Osteoblast (primary cell): ENCODE data around the gene FSCB. TPM values are rescaled to one million over a fixed set of nuclear protein-coding genes. Genes with fewer than 3 reads are reported as not detected.

Source experiments
- DNase-seq: peaks from one replicate; pipeline ENCODE4 v3.0.0; 2011; ENCODE audit warnings: low spot score, mixed read lengths; ENCODE audit not compliant: insufficient read length; ENCODE audit errors: missing footprints
- H2AFZ ChIP-seq: 2 replicates; pipeline ENCODE4 v1.6.0; 2011; ENCODE audit warnings: mild to moderate bottlenecking, low read length
- H3K27ac ChIP-seq: 2 replicates; pipeline ENCODE4 v1.5.1; 2011; ENCODE audit warnings: mild to moderate bottlenecking, low read depth, low read length, moderate library complexity
- H3K27me3 ChIP-seq: 2 replicates; pipeline ENCODE4 v1.6.0; 2012; ENCODE audit warnings: mild to moderate bottlenecking, control low read depth, inconsistent platforms, low read length, moderate library complexity; ENCODE audit not compliant: insufficient read depth
- H3K36me3 ChIP-seq: 2 replicates; pipeline ENCODE4 v1.5.1; 2011; ENCODE audit warnings: mild to moderate bottlenecking, low read length, control low read depth, moderate library complexity; ENCODE audit not compliant: insufficient read depth
- H3K4me1 ChIP-seq: 2 replicates; pipeline ENCODE4 v1.5.1; 2011; ENCODE audit warnings: mild to moderate bottlenecking, low read length, control low read depth, moderate library complexity; ENCODE audit not compliant: insufficient read depth
- H3K4me2 ChIP-seq: 2 replicates; pipeline ENCODE4 v1.6.0; 2011; ENCODE audit warnings: mild to moderate bottlenecking, low read length; ENCODE audit not compliant: insufficient read depth
- H3K4me3 ChIP-seq: fragments of 200-600 bp; sonication (generic); 3 replicates; pipeline ENCODE4 v1.5.1; 2012; ENCODE audit warnings: mild to moderate bottlenecking, low read length, inconsistent platforms; ENCODE audit not compliant: insufficient read depth
- H3K79me2 ChIP-seq: 2 replicates; pipeline ENCODE4 v1.6.0; 2012; ENCODE audit warnings: mild to moderate bottlenecking, low read length, control low read depth, inconsistent platforms; ENCODE audit not compliant: insufficient read depth
- H3K9me3 ChIP-seq: 2 replicates; pipeline ENCODE4 v1.5.1; 2011; ENCODE audit warnings: low read depth, low read length, control low read depth
- H4K20me1 ChIP-seq: 2 replicates; pipeline ENCODE4 v1.6.0; 2012; ENCODE audit warnings: mild to moderate bottlenecking, low read length, control low read depth; ENCODE audit not compliant: insufficient read depth
- CTCF ChIP-seq: IDR thresholded peaks from 2 replicates; pipeline ENCODE4 v1.5.1; 2011; ENCODE audit warnings: mild to moderate bottlenecking, low read depth, low read length, moderate library complexity; ENCODE audit errors: extremely low read depth
- total RNA-seq: library from RNA; depleted of rRNA; stranded (reverse); fragments of >200 nt; gene quantifications from 2 replicates; pipeline ENCODE4 v1.2.3, GENCODE V29; 2012

FSCB gene
- total RNA-seq, 1 donor: not detected

GRCh38 chr14:44505588-44505987 lies 1.5 kb downstream of the FSCB start:
- no peak overlapping the region for H2AFZ ChIP-seq
- no peaks in the 10 kb centered on the region for H3K4me1 ChIP-seq
- no peaks in the 10 kb centered on the region for H4K20me1 ChIP-seq
- H3K79me2 ChIP-seq: no peaks in the 10 kb centered on the region
- no peaks in the 10 kb centered on the region for H3K36me3 ChIP-seq
- H3K27me3 ChIP-seq: no peaks in the 10 kb centered on the region
- no peak overlapping the region for H3K4me3 ChIP-seq
- no peak overlapping the region for H3K27ac ChIP-seq
- H3K9me3 ChIP-seq: no peaks in the 10 kb centered on the region
- TF ChIP-seq CTCF: no peak
- H3K4me2 ChIP-seq: no peak overlapping the region
- DNase-seq: no peak

- no peaks in the 10 kb centered on the region for H3K27me3 ChIP-seq
- no peaks in the 10 kb centered on the region for H3K79me2 ChIP-seq
- no peak for DNase-seq
- no peaks in the 10 kb centered on the region for H3K36me3 ChIP-seq
- no peak overlapping the region for H3K4me2 ChIP-seq
- no peak overlapping the region for H2AFZ ChIP-seq
- H3K4me1 ChIP-seq: no peaks in the 10 kb centered on the region
- H4K20me1 ChIP-seq: no peaks in the 10 kb centered on the region
- H3K27ac ChIP-seq: no peak overlapping the region
- no peak for TF ChIP-seq CTCF
- H3K9me3 ChIP-seq: no peaks in the 10 kb centered on the region
- no peak overlapping the region for H3K4me3 ChIP-seq
Observed at GRCh38 chr14:44497148-44497547, 9.9 kb downstream of the FSCB start.

- no peak overlapping the region for H3K4me3 ChIP-seq
- H3K27ac ChIP-seq: no peak overlapping the region
- no peaks in the 10 kb centered on the region for H3K79me2 ChIP-seq
- no peak overlapping the region for H3K4me2 ChIP-seq
- DNase-seq: no peak
- no peaks in the 10 kb centered on the region for H3K36me3 ChIP-seq
- H4K20me1 ChIP-seq: no peaks in the 10 kb centered on the region
- H3K27me3 ChIP-seq: no peaks in the 10 kb centered on the region
- TF ChIP-seq CTCF: no peak
- H3K4me1 ChIP-seq: no peaks in the 10 kb centered on the region
- H3K9me3 ChIP-seq: no peaks in the 10 kb centered on the region
- H2AFZ ChIP-seq: no peak overlapping the region
Observed at GRCh38 chr14:44494137-44494536, 12.9 kb downstream of the FSCB start.

- TF ChIP-seq CTCF: no peak
- H3K27me3 ChIP-seq: no peaks in the 10 kb centered on the region
- H3K4me1 ChIP-seq: no peaks in the 10 kb centered on the region
- H3K27ac ChIP-seq: no peak overlapping the region
- no peak overlapping the region for H3K4me3 ChIP-seq
- DNase-seq: no peak
- no peak overlapping the region for H3K4me2 ChIP-seq
- no peaks in the 10 kb centered on the region for H3K9me3 ChIP-seq
- no peaks in the 10 kb centered on the region for H4K20me1 ChIP-seq
- no peaks in the 10 kb centered on the region for H3K79me2 ChIP-seq
- H3K36me3 ChIP-seq: no peaks in the 10 kb centered on the region
- no peak overlapping the region for H2AFZ ChIP-seq
Observed at GRCh38 chr14:44490966-44491365, 16.1 kb downstream of the FSCB start.
